GM23248 (cell line): Measurements from ENCODE around the gene INTS1.

Experiments used
- EZH2 ChIP-seq: fragments of 200-600 bp; sonication (generic); IDR thresholded peaks from 2 replicates; pipeline ENCODE4 v1.6.1; 2018; ENCODE audit warnings: antibody characterized with exemption, mild to moderate bottlenecking; ENCODE audit not compliant: insufficient read depth, poor library complexity, severe bottlenecking
- EZH2phosphoT487 ChIP-seq: fragments of 200-600 bp; sonication (generic); IDR thresholded peaks from 2 replicates; pipeline ENCODE4 v1.6.1; 2018; ENCODE audit warnings: antibody characterized with exemption, moderate library complexity, mild to moderate bottlenecking, low read depth; ENCODE audit not compliant: insufficient read depth

DNA sequence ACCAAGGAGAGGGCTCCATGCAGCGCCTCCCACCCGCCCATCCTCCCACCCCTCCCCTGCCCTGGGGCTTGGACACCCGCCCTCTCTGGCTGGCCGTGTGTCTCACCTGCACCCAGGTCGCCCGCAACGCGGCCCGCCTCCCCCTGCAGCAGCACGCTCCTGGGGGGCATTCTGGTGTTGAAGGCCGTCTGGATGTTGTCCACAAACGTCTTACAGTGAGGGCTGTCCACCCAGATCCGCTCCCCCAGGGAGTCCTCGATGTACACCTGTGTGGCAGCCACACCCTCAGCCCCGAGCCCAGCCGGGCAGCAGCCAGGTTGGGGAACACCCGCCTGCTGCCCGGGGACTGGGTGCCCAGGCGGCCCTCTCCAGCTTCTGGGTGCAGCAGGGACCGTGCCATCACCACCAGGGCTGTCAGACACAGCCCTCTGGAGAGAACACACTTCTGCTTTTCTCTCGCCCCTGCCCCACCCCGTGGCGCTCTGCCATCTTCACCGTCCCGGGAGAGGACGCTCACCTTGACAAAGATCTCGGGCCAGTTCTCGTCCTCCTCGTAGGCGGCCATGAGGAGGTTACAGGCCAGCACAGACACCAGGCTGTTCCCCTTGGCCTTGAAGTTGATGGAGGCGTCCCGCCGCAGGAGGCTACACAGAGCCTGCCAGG is 4.7 kb downstream of the INTS1 start:
- no peak for TF ChIP-seq EZH2
- no peak for TF ChIP-seq EZH2phosphoT487
